GM21786 (cell line): ENCODE results near the gene TRIAP1.
"Not testable (repeated sequence)": the region's sequence is repeated elsewhere in the genome, so short reads cannot be mapped to it uniquely, and the experiment has no call there.

Source experiments
- ATAC-seq: cut with Tn5 transposase; IDR thresholded peaks from one replicate; pipeline ENCODE4 v1.9.1; 2021; ENCODE audit not compliant: unreplicated experiment

TRIAP1 gene

DNA sequence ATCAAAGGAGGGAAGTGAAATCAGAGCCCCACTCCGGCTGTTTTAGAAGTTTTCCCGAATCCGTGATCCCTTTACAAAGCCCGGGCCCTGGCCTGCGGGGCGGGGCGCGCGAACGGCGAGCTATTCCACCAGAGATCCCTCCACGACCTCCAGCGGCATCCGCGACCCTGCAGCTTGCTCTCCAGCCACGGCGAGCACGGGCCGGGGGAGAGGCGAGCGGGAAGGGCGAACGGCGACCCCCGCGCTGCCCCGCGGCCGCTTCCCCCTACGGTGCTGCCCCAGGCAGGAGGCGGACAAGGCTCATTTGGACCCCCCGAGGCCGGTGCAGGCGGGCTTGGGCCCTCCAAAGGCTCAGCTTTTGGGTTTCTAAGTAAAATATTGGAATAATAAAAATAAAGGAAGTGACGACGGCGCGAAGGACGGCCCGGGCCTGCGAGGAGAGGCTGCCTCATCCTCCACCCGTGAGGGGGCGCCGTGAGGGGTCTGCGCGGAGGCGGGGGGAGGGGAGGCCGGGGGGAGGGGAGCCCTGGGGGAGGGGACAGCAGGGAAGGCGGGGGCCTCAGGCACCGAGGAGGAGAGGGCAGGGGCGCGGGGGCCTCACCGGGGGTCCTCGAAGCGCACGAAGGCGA lies 22.8 kb upstream of the TRIAP1 start:
- peak; percentile 24 for ATAC-seq

DNA sequence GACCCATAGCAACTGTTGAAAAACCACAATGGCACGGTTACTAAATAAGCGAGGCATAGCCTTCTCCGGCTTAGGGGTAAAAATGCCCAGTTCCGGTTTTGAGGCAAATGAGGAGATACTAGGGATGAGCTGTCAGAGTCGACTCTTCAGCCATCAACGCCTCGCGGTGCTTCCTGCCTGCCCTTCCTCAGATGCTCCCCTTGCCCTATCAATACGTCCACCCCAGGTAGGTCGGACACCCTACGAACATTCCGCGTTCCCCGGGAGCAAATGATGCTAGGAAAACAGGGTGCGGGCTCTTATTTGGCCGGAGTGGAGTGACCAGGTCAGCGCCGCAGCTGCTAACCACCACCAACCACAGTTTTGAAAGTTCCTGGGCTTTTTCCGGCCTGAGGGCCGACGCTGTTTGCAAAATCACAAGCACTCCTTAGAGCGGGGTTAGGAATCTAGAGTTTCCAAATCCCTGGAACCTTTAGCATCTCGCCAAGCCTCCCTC lies 22.2 kb upstream of the TRIAP1 start:
- ATAC-seq, result no peak

DNA sequence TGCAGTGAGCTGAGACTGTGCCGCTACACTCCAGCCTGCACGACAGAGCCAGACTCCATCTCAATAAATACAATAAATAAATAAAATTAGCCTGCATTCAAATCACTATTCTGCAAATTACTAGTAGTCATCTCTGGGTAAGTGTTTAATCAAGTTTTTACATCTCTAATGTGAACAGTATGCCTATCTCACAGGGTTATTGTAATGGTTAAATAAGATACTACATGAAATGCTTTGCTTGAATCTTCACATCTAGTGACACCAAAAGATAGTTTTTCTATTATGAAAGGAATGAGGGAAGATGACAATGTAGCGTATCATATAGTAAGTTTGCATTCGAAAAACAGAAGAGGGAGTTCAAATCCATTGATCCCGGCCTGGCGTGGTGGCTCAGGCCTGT lies 21.3 kb upstream of the TRIAP1 start:
- ATAC-seq, result no peak

DNA sequence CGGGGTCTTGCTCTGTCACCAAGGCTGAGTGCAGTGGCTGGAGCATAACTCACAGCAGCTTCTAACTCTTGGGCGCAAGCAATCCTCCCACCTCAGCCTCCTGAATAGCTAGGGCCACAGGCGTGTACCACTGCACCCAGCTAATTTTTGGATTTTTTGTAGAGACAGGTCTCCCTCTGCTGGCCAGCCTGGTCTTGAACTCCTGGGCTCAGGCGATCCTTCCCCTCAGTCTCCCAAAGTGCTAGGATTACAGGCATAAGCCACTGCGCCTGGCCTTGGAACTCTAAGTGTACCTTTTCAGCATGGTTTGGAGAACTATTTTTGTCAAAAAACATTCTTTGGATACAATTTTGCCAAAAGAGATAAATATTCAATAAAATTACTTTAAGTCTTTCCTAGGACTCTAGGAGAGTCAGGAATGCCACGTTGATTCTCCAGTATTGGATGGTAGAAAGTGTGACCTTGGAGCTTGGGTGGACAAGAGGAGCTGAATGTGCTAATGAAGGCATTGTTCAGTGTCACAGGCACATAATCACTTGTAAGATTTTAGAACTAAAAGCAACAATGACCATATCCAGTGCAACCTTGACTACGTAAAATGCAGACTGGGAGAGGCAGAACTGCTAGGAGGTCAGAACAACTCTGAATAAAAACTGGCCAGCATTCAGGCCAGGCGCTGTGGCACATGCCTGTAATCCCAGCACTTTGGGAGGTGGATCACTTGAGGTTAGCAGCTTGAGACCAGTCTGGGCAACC lies 20.6 kb upstream of the TRIAP1 start:
- ATAC-seq, result no peak

DNA sequence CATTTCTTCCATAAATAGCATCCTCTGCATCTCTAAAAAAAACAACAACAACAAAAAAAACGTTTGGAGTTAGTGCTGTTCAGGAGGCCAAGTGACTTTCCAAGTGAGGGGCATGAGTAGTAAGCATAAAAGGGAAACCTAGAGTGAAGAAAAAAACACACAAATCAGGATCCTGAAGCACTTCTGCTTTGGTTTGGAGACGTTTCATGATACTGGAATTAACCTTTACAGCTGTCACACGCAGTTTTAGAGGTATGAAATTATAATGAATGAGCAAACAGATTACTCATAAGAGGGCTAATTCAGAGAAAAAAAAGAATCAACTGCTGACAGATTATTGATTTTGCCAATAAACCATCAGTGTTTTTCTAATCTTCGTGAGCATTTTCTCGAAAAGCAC lies 19.6 kb upstream of the TRIAP1 start:
- ATAC-seq, result no peak

DNA sequence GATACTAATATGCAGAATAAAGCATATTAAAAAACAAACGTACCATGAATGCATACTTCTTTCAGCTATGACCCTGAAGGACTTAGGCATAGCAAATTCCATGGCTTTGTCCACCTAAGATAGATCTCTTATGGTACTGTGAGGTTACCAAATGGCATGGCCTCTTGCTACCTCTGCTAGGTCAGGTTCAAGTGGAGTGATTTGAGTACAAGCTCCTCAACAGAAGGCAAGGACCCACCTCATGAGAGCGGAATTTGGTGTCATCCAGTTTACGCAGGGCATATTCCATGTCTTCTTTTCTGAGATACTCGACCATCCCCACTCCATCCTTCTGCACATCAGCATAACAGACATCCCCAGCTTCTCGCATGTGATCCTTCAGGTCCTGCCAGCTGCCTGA lies 17.5 kb upstream of the TRIAP1 start:
- no peak for ATAC-seq

DNA sequence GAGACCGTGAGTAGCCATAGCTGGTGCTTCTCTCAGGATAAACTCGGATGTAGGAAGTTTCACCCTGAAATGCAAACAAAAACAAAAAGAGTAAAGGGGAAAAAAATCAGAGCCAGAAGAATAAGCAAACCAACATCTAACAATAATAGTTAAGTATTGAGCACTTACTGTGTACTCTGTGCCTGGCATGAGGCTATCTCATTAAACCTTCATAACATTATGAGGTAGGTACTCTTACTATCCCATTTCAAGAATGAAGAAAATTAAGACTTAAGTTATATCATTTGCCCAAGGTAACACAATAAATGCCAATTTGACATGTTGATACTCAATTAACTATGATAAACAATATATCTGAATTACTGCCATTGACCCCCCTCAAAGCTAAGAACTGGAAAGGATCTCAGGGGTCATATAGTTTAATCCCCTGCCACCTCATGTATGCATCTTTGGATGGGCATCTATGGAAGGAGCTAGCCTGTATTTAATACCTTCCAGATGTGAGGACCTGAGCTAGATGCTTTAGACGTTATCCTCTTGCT lies 16.0 kb upstream of the TRIAP1 start:
- ATAC-seq, result no peak

DNA sequence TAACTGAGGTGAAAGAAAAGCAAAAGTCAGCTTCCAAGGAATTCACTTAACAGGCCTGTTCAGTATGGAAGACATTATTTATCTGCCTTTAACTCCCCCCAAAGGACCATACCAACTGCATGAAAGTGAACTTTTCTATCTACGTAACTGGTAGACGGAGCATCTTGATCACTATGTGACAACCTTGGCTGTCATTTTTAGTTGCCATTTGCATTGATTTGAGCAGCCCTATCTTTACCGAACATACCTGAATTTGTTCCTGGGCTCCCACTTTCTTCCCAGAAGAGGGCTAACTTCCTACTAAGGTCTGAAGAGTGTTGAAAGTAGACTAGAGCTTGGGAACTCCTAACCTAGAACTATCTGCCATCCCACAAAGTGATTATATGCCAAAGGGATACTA lies 14.0 kb upstream of the TRIAP1 start:
- ATAC-seq, result no peak

DNA sequence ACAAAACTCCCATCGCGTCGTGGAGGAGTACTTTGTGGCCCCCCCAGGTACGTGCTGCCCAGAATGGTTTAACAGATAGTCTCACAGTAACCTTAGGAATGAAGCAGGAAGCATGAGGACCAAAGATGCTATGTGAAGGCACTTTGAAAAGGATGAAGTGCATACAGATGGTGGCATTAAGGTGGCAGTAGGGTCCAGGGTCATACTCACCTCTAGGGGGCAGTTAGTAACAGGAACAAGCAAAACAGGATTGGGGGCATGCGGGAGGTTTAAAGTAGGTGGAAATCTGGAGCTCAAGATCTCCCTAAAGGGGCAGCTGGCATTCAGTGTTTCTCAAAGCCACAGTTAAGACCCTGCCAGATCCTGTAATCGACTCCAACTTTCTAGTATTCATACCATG lies 10.9 kb upstream of the TRIAP1 start:
- no peak for ATAC-seq

DNA sequence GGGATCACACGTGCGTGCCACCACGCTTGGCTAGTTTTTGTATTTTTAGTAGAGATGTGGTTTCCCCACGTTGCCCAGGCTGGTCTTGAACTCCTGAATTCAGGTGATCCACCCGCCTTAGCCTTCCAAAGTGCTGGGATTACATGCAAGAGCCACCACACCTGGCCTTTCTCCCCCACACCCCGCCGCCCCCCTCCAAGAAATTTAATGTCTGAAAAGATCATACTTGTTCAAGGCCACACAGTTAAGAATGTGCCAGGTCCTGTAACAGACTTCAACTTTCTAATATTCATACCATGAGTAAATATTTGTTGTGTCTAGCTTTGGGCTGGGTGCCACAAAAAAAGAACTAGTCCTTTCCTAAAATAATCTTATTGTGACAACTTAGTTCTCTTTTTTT lies 9.1 kb upstream of the TRIAP1 start:
- ATAC-seq, result no peak

DNA sequence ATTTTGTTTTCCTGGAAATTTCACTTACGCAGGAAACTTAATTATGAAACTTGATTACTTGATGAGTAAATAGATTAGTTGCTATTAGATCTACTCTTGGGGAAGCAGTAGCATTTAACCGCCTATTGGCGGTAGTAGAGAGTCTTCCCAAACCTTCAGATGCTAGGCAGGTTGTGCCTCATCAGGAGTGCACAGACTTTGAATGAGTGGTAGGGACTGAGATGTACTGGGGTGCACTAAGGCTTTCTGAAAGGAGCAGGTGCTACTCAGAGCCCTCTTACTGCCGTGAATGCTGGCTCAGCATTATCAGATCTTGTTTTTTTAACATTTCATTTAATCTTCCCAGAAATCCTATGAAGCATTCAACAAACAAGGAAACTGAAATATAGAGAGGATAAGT lies 7.8 kb upstream of the TRIAP1 start:
- ATAC-seq, result no peak

DNA sequence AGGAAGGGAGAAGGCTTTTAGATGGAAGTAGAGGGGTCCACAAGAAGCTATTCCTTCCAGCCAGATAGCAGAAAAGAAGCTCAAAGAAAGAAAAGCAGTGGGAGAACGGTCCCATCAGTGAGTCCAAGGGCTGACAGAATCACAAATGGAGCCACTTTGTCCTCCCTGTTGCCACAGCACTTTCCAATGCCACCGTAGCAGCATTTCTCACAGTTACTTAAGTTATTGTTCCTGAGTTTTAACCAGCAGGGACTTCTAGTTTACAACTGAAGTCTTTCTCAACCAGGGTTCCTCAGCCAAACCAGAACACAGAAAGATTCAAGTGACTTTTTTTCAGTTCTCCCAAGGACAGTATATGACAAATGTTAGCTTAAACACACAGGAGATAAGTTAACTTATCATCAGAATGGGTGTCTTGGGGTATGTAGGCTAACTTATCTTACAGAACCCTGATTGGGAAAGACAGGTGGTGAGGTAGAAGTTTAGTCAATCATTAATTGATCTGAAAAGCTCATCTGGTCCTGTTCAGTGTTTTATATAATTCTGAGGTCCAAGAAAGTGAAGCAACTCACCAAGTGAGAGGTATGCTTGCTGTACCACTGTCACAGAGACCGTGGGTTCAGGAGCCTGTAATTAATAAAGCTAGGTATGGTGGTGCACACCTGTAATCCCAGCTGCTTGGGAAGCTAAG lies 7.0 kb upstream of the TRIAP1 start:
- no peak for ATAC-seq

DNA sequence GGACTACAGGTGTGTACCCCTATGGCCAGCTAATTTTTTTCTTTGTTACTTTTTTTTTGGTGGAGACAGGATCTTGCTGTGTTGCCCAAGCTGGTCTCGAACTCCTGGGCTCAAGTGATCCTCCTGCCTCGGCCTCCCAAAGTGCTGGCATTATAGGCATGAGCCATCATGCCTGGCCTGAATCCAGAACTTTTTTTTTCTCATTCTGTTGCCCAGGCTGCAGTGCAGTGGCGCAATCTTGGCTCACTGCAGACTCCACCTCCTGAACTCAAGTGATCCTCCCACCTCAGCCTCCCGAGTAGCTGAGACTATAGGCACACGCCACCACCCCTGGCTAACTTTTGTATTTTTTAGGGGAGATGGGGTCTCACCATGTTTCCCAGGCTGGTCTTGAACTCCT lies 6.3 kb upstream of the TRIAP1 start:
- ATAC-seq, result not testable (repeated sequence)

DNA sequence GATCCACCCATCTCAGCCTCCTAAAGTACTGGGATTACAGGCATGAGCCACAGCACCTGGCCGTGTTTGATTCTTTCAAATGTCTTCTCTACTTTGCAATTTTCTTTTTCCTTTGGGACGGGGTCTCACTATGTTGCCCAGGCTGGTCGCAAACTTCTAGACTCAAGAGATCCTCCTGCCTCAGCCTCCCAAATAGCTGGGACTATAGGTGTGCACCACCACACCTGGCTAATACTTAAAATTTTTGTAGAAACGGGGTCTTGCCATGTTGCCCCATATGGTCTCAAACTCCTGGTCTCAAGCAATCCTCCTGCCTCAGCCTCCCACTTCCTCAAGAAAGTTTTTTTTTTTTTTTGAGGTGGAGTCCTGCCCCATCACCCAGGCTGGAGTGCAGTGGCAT lies 1.8 kb upstream of the TRIAP1 start:
- no peak for ATAC-seq

DNA sequence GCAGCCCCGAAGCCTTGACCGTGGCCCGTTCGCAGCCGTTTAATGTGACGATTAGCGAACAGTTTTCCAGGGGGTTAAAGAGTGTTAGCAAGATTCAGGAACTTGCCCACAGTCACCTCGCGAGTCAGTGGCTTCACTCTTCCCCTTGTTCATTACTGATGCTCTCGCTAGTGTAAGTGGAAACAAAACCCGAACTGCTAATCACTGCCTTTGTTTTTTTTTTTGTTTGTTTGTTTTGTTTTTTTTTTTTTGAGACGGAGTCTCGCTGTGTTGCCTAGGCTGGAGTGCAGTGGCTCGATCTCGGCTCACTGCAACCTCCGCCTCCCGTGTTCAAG lies 627 bp upstream of the TRIAP1 start:
- ATAC-seq, result not testable (repeated sequence)

DNA sequence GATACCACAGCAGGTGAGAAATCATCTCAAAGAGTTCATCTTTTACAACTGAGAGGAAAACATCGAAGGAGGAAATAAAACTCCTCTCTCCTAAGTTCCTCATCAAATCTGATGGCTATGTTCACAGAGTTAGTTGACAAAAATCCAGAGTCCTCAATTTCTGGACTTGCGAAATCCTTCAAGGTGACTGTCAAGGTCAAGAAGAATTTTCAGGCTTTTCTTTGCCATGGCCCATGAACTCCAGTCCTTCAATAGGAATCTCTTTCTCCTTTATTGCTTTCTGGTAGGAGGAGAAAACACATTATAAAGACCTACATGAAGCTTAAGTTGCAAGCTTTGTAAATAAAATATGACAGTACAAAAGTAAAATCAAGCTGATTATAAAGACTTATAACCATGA lies 1.5 kb downstream of the TRIAP1 start:
- no peak for ATAC-seq

DNA sequence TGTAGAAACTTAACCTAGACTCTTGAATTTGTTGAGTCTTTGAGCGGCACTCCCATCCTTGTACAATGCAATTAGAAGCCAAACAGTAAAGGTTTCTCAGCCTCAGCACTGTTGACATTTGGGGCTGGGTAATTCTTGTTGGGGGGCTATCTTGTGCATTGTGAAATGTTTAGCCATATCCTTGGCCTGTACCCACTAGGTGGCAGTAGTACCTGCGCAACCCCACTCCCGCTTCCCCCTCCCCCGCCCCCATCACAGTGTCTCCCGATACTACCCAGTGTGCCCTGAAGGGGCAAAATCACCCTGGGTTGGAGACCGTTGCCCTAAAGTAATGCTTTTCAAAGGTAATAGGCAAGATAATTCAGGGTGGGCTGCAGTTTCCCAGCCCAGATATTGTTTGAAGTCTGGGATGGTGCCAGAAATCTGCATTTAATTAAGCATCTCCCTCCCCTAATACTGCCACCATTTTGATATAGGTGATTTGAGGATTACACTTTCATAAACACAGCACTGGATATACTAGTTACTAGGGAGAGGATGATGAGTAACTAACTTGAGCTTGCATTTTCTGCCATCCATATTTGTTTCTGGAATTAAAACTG lies 6.4 kb downstream of the TRIAP1 start:
- no peak for ATAC-seq

DNA sequence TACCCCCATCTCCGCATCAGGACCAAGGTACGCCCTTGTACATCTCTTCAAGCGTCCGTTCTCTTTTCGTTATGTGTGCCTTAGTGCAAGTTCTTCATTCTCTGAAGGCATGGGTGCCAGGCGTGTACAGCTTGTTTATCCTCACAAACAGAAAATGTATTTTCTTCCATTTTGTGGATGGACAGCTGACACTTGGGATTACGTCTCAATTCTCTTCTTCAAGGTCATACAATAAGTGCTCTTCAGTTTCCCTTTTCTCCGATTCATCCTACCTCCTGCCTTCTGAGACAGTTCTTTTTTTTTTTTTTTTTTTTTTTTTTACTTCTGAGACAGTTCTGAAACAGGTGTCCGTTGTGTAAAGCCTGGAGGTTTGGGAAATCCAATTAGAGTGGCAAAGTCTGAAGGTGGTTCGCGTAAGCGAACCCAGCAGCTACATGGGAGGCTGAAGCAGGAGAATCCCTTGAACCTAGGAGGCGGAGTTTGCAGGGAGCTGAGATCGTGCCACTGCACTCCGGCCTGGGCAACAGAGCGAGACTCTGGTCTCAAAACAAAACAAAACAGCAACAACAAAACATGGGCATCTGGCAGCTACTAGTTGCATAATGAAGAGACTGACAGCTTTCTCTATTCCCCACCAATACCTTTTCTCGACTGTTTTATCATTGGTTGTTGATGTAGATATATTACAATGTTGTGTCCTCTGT lies 7.5 kb downstream of the TRIAP1 start:
- ATAC-seq, result no peak

DNA sequence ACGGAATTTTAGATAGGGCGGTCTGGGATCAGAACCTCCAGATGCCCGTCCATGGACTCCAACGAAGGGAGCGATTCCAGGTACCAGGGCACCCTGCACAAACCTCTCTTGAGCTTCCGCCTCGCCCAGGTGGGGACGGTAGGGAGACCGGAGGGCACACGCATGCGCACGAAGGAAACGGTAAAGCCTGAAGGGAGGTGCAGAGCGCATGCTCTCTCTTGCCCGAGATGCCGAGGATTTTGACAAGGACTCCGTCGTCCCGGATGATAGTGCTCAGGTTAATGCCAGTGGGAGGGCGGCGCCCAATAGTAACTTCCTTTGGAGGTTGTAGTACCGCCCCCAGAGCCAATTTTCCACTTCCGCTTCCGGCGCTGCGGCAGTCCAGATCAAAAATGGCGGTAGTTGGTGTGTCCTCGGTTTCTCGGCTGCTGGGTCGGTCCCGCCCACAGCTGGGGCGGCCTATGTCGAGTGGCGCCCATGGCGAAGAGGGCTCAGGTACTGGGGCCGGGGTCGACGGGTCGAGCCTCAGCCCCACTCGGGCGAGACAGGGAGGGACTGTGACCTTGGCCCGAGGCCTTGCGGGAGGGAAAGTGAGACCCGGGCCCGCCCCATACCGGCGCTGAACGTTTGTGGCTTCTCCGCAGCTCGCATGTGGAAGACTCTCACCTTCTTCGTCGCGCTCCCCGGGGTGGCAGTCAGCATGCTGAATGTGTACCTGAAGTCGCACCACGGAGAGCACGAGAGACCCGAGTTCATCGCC lies 8.3 kb downstream of the TRIAP1 start, which contains the start of gene COX6A1:
TSS of gene COX6A1 (plus strand) at position 379 of the 760 bp plus-strand sequence. CDS start at position 393, 14 bp downstream.
- ATAC-seq, result peak; percentile 96
